GM21825 (cell line): ENCODE data around the gene PUS7.
A peak's percentile ranks its signal among the peaks of the same experiment; 100 is the strongest.
"Not testable (repeated sequence)": the region's sequence is repeated elsewhere in the genome, so short reads cannot be mapped to it uniquely, and the experiment has no call there.

ENCODE experiments used
- ATAC-seq: cut with Tn5 transposase; IDR thresholded peaks from one replicate; pipeline ENCODE4 v1.9.1; 2021; ENCODE audit warnings: mild to moderate bottlenecking, moderate library complexity; ENCODE audit not compliant: unreplicated experiment

PUS7 gene

DNA sequence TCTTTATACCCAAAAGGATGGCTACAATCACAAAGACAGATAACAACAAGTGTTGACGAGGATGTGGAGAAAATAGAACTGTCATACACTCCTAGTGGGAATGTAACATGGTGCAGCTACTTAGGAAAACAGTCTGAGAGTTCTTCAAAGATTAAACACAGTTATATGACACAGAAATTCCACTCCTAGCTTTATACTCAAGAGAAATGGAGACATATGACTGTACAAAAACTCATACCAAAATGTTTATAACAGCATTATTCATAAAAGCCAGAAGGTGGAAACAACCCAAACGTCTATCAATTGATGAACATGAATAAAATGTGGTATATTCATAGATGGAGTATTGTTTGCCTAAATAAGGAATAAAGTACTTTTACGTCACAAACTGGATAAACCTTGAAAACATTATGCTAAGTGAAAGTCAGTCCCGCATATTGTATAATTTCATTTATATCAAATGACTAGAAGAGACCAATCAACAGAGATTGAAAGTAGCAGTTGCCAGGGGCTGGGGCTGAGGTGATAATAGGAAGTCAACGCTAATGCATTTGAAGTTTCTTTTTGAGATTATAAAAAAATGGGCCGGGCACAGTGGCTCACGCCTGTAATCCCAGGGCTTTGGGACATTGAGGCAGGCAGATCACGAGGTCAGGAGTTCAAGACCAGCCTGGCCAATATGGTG lies 71.8 kb downstream of the PUS7 start:
- ATAC-seq, result no peak

DNA sequence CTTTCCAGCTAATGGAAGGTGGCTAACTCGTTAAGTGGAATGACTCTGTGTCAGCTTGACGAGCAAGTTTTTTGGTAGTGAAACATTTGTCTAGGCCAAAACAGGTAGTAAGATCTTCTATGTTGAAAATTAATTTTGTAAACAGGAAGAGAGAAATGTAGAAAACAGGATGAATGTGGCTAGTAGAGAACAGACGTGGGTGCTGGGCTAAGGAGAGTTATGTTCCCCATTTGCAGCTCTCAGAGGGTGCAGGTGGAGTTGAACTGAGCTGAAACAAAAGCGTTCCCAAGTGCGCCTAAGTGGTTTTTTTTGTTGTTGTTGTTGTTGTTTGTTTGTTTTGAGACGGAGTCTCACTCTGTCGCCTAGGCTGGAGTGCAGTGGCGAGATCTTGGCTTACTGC lies 73.9 kb downstream of the PUS7 start:
- peak; percentile 76 for ATAC-seq

DNA sequence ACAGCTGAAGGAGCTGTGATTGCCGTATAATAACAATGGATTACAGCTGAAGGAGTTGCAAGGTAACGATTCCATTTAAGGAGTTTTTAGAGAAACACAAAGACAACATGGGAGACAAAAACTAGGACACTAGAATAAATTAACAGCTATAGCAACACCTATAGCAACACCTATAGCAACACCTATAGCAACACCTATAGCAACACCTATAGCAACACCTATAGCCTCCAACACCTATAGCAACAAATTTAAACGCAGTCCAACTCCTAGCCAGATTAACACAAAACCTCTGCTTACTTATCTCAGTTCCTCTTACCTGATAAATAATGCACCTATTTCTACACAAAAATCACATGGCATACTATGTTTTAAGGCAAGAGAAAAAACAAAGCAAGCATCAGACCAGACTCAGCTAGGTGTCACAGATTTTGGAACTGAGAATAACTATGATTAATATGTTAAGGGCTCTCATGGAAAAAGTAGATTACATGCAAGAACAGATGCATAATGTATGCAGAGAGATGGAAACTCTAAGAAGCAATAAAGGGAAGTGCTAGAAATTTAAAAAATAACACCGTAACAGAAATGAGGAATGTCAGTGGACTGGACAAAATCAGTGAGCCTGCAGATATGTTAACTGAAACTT lies 77.6 kb downstream of the PUS7 start:
- ATAC-seq, result no peak

DNA sequence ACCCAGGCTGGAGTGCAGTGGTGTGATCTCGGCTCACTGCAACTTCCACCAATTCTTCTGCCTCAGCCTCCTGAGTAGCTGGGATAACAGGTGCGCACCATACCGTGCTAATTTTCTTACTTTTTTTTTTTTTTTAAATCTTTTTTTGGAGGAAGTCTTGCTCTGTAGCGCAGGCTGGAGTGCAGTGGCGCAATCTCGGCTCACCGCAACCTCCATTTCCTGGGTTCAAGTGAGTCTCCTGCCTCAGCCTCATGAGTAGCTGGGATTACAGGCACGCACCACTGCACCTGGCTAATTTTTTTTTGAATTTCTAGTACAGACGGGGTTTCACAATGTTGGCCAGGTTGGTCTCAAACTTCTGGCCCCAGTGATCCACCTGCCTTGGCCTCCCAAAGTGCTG lies 79.9 kb downstream of the PUS7 start:
- ATAC-seq, result not testable (repeated sequence)

DNA sequence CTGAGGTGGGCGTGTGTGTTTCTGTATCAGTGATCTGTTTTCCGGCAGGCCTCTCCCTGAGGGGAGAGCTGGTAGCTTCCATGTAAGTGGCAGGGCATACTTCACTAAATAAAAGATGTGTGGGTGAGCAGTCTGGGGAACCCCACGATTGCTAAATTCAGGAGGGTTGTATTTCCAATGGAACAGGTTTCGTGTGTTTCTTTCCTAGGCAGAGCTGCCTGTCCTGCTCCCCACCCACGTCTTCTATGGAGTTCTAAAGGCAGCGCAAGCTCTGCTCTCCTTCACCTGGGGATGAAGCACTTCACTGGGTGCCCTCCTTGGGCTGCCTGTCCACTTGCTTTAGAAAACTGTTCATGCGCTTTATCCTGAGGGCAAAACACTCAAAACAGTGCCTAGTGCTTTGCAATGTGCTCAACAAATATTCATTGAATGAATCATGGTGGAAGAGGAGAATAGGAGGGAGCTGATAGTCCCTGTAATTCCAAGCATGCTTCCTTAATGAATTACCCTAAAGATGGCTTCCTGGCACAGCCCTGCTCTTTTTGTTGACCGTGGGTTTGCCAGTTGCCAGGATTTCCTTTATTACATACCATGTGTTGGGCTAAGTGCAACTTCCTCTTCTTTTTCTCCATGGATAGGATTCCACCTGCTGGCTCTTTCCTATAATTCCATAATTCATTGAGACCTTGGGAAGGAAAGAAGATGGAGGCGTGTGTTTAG lies 82.7 kb downstream of the PUS7 start:
- ATAC-seq, result no peak

DNA sequence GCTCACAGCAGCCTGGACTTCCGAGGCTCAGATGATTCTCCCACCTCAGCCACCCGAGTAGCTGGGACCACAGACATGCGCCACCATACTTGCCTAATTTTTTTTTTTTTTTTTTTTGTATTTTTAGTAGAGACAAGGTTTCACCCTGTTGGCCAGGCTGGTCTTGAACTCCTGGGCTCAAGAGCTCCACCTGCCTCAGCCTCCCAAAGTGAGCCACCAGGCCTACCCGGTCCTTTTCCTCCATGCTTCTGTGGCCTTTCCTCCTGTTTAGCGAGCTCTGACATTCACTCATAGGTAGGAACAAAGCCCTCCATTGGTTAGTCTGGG lies 83.3 kb downstream of the PUS7 start:
- no peak for ATAC-seq

DNA sequence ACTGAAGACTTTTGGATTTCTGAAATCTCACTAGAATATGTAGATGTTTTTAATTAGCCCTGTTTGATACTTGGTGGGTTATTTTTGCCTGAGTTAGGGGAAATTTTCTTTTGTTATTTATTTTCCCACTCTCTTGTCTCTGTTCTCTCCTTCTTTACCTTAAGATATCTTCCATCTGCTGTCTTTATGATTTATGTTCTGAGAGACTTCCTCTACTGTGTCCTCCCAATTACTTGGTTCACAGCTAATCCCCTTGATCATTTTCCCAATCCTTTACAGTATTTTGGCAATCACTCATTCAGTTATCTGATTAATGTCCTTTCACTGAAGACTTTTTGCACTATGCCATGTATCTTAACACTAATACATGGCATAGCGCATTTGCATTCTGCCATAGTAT lies 83.8 kb downstream of the PUS7 start:
- ATAC-seq, result no peak

DNA sequence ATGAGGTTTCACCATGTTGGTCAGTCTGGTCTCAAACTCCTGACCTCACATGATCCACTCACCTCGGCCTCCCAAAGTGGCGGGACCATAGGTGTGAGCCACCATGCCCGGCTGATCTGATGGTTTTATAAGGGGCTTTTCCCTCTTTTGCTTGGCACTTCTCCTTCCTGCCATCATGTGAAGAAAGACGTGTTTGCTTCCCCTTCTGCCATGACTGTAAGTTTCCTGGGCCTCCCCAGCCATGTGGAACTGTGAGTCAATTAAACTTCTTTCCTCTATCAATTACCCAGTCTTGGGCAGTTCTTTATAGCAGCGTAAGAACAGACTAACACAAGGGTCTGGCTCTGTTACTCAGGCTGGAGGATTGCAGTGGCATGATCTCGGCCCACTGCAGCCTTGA lies 84.7 kb downstream of the PUS7 start:
- ATAC-seq, result not testable (repeated sequence)

DNA sequence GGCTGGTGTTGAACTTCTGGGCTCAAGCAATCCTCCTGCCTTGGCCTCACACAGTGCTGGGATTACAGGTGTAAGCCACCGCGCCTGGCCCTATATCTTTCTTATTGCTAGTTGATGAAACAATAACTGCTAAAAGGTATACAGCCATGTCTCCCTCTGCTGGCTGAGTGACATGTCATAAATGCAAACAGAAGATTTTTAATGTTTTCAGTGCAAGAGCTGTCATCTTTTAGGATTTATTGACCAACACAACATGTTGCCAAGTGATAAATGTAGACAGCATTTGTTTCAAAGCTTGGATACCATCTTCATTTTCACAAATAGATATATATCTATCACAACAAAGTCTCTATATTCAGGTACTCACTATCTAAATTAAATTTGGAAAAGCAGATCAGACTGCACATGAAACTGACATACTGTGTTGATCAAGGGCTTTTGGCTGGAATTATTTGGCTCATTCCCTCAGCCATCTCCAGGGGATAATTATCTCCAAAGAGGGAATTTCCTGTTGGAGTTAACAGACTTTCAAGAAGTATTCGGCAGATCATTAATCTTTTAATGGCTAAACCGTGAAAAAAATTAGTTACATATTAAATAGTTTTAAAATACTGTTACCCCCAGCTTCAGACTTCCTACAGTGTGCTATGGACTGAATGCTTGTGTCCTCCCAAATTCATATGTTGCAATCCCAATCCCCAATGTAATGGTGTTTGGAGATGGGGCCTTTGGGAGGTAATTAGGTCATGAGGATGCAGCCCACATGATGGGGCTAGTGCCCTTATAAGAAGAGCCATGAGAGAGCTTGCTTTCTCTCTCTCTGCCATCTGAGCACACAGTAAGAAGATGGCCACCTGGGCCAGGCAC lies 92.1 kb downstream of the PUS7 start:
- no peak for ATAC-seq

DNA sequence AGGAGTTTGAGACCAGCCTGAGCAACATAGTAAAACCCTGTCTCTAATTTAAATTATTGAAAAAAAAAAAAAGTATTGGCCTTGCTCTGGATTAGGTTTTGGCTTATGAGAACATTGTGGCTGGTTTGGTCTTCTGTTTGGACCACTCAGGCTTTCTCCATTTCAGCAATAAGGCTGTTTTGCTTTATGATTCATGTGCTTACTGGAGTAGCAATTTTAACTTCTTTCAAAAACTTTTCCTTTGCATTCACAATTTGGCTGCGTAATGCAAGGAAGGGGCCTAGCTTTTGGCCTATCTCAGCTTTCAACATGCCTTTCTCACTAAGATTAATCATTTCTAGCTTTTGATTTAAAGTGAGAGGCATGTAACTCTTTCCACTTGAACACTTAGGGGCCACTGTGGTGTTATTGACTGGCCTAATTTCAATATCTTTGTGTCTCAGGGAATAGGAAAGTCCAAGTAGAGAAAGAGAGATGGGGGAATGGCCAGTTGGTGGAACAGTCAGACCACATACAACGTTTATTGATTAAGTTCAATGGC lies 95.4 kb downstream of the PUS7 start:
- ATAC-seq, result no peak

DNA sequence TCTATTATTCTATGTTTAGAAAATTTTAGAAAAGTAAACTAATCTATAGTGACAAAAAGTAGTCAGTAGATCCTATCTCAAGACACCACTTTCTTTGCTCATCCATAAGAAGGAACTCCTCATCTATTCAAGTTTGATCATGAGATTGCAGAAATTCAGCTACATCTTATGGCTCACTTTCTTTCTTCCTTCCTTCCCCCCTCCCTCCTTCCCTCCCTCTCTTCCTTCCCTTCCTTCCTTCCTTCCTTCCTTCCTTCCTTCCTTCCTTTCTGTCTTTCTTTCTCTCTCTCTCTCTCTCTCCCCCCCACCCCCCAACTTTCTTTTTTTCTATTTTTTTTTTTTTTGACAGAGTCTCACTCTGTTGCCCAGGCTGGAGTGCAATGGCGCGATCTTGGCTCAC lies 98.1 kb downstream of the PUS7 start:
- ATAC-seq, result no peak

DNA sequence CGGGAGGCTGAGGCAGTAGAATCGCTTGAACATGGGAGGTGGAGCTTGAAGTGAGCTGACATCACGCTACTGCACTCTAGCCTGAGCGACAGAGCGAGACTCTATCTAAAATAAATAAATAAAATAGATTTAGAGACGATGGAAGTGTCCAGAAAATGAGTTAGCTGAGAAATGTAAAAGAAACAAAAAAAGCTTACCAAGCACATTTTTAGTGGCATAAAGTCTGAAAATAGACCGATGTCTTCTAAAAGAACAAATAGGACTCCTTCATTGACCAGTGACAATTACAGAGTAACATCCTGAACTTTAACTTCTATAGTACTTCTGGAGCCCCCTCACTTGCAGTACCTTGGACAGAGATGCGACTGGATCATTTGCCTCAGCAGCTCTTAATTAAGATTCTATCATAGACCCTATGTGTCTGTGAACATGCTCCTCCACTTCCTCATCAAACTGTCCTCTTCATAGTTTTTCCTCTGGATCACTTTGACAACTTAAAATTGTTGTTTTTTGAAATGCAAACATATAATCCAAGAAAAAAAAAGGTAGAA lies 108.1 kb downstream of the PUS7 start:
- ATAC-seq, result no peak

DNA sequence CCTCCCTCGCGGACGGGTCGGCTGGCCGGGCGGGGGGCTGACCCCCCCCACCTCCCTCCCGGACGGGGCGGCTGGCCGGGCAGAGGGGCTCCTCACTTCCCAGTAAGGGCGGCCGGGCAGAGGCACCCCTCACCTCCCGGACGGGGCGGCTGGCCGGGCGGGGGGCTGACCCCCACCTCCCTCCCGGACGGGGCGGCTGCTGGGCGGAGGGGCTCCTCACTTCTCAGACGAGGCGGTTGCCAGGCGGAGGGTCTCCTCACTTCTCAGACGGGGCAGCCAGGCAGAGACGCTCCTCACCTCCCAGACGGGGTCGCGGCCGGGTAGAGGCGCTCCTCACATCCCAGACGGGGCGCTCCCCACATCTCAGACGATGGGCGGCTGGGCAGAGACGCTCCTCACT lies 111.3 kb downstream of the PUS7 start:
- not testable (repeated sequence) for ATAC-seq

DNA sequence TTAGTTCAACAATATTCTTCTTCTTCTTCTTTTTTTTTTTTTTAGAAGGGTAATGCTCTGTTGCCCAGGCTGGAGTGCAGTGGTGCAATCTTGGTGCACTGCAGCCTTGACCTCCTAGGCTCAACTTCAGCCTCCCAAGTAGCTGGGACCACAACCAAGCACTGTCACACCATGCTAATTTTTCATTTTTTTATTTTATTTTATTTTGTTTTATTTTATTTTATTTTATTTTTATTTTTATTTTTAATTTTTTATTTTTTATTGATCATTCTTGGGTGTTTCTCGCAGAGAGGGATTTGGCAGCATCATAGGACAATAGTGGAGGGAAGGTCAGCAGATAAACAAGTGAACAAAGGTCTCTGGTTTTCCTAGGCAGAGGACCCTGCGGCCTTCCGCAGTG lies 112.3 kb downstream of the PUS7 start:
- not testable (repeated sequence) for ATAC-seq

DNA sequence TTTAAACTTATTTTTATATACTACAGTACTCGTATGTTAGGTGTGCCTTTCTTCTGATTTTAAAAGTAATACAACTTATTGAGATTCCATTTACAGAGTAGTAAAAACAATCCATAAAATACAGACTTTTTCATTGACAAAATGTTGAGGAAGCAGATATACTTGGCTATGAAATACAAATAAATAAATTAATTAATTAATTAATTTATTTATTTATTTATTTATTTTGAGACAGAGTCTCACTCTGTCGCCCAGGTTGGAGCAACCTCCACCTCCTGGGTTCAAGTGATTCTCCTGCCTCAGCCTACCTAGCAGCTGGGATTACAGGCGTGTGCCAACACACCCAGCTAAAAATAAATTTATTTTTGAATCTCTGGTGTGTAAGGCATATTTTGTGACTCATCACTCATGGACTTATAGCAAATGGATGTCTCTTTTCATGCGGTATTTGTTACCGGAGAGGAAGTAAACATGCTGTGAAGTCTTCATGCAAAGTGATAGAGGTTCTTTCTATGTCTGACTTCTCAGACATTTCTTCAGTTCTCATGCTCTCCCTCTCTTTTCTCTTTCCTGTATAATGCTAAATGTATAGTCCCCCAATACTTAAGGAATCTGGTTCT lies 113.2 kb downstream of the PUS7 start:
- ATAC-seq, result no peak
